ENCODE results near the gene BIN1. TPM values are rescaled to one million over a fixed set of nuclear protein-coding genes. Genes with fewer than 3 reads are reported as not detected.

BIN1 gene
- polyA plus RNA-seq, 3 donors, result 127 to 129 (median 128) TPM

- peak; percentile 58 for DNase-seq
Observed at GRCh38 chr2:127049927-127050802, 56.8 kb downstream of the BIN1 start.

- no peak for DNase-seq
Observed at GRCh38 chr2:127048969-127049897, 57.7 kb downstream of the BIN1 start.

GRCh38 chr2:127048618-127048935, 58.4 kb downstream of the BIN1 start:
- DNase-seq, result no peak

- DNase-seq, result no peak
Observed at GRCh38 chr2:127047716-127048617, 59.0 kb downstream of the BIN1 start.

- DNase-seq, result no peak
Observed at GRCh38 chr2:127047054-127047453, 59.9 kb downstream of the BIN1 start.

- no peak for DNase-seq
Observed at GRCh38 chr2:127046579-127046978, 60.4 kb downstream of the BIN1 start.

- no peak for DNase-seq
Observed at GRCh38 chr2:127045792-127046501, 61.0 kb downstream of the BIN1 start.

- DNase-seq, result no peak
Observed at GRCh38 chr2:127044977-127045661, 61.8 kb downstream of the BIN1 start.

- no peak for DNase-seq
Observed at GRCh38 chr2:127044165-127044718, 62.7 kb downstream of the BIN1 start.

GRCh38 chr2:127043367-127044164, 63.4 kb downstream of the BIN1 start:
- DNase-seq, result no peak

GRCh38 chr2:127041259-127041970, 65.5 kb downstream of the BIN1 start:
- no peak for DNase-seq

GRCh38 chr2:127040169-127040568, 66.8 kb downstream of the BIN1 start:
- DNase-seq, result no peak

GRCh38 chr2:127039387-127040031, 67.4 kb downstream of the BIN1 start:
- no peak for DNase-seq

- DNase-seq, result no peak
Observed at GRCh38 chr2:127037476-127037875, 69.5 kb downstream of the BIN1 start.

GRCh38 chr2:127034883-127035611, 71.9 kb downstream of the BIN1 start:
- no peak for DNase-seq

- no peak for DNase-seq
Observed at GRCh38 chr2:127034051-127034450, 72.9 kb downstream of the BIN1 start.

- no peak for DNase-seq
Observed at GRCh38 chr2:127032621-127033020, 74.3 kb downstream of the BIN1 start.

All from renal pelvis (tissue), 4 donors.